ENCODE measurements around the gene LRRC19.

Gene LRRC19

DNA sequence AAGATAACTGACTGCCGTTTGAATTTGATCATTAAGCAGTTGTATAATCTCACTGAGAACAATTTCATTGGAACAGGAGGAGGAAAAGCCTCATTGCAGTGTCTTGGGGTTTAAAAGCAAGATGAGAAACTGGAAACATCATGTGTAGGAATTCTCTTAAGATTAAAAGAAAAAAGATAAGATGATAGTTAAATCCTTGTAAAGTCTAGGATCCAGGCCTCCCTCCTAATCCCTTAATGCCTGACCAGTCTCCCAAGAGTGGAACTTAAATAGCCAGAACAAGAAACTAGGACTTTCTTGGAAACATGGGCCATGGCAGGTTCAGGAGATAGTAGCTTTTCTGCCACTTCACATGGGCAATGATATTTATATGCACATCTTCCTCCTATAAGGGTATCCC lies 37.0 kb upstream of the LRRC19 start:
- TF ChIP-seq, protein P1, sequence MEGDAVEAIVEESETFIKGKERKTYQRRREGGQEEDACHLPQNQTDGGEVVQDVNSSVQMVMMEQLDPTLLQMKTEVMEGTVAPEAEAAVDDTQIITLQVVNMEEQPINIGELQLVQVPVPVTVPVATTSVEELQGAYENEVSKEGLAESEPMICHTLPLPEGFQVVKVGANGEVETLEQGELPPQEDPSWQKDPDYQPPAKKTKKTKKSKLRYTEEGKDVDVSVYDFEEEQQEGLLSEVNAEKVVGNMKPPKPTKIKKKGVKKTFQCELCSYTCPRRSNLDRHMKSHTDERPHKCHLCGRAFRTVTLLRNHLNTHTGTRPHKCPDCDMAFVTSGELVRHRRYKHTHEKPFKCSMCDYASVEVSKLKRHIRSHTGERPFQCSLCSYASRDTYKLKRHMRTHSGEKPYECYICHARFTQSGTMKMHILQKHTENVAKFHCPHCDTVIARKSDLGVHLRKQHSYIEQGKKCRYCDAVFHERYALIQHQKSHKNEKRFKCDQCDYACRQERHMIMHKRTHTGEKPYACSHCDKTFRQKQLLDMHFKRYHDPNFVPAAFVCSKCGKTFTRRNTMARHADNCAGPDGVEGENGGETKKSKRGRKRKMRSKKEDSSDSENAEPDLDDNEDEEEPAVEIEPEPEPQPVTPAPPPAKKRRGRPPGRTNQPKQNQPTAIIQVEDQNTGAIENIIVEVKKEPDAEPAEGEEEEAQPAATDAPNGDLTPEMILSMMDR (IDR thresholded peaks at IDR 0.05; ENCODE audit: low read depth, low read length, missing control alignments): no peak
- H3K4me3 ChIP-seq (ENCODE audit: low read depth, low read length): no peak overlapping the region
- no peak for DNase-seq (ENCODE audit: low read depth)

DNA sequence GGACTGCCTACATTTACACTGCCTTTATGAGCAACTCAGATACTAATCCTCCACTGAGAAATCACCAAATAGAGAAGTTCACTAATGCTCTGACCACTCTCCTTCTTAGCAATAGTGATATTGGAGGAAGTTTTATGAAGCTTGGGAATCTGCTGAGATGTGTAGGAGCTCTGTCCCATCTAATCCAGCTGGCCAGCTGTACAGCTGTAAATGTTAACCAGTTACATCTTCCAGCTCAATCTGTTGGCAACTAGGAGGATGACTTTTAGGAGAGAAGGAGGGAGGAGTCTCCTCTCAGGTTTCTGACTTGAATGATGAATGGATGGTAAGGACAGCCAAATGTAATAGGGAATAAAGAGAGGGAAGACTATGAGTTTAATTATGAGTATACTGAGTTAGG lies 36.3 kb upstream of the LRRC19 start:
- H3K4me3 ChIP-seq (ENCODE audit: low read depth, low read length): no peak overlapping the region
- DNase-seq (ENCODE audit: low read depth): no peak
- TF ChIP-seq, protein P1 (IDR thresholded peaks at IDR 0.05; ENCODE audit: low read depth, low read length, missing control alignments): no peak

DNA sequence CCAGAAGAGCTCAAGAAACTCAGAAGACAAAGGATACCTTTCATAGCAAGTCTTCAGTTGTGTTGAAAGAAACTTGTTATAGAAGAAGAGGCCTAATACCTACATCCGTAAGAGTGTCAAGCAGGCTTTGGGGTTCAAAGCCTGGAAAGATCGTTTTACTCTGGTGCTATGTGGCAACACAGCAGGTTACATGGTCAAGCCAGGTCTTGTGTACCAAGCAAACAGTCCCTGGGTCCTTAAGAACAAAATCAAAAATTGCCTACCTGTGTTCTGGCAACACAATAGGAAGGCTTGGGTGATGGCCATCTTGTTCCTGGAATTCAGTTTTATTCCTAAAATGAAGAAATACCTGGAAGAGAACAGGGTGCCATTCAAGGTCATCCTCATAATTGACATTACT lies 32.0 kb upstream of the LRRC19 start:
- DNase-seq (ENCODE audit: low read depth): no peak
- no peak overlapping the region for H3K4me3 ChIP-seq (ENCODE audit: low read depth, low read length)
- TF ChIP-seq, protein P1 (IDR thresholded peaks at IDR 0.05; ENCODE audit: low read depth, low read length, missing control alignments): no peak

DNA sequence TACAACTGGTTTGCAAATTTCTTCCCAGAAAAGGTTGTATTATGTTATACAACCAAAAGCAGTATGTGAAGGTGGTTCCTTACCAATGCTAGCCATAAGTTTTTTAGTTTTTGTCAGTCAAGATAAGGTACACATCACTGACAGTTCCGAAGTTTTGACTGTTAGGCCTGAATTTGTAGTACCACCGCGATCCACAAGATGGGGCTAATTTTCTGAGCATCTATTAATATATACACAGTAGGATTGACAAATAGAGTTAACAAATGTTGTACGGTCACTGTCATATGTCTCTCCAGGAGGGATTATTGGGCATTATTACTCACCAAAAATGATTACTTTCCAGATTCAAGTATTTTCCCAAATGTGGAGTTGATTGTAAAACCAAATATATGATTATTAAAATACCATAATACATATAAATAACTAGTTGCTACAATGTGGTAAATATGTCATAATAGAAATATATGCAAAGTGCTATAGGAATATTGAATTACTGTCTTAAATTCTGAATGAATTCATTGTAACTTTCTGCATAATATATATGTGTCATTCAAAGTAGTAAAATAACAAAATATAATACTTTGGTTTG lies 28.4 kb upstream of the LRRC19 start:
- no peak overlapping the region for H3K4me3 ChIP-seq (ENCODE audit: low read depth, low read length)
- TF ChIP-seq, protein P1 (IDR thresholded peaks at IDR 0.05; ENCODE audit: low read depth, low read length, missing control alignments): peak; percentile 63
- peak; percentile 7 for DNase-seq (ENCODE audit: low read depth)

DNA sequence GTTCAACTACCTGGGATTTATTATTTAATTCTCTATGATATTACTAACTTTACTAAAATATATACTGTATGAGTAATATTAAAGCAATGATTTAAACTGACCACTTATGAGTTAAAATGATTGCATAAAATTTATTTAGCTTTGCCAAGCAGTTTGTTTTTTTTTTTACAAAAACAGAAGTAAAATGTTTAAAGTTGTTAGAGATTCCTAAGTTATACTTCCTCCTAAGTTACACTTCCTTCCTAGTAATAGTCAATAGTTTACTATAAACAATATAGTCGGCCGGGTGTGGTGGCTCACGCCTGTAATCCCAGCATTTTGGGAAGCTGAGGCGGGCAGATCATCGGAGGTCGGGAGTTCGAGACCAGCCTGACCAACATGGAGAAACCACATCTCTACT lies 23.7 kb upstream of the LRRC19 start:
- DNase-seq (ENCODE audit: low read depth): no peak
- no peak overlapping the region for H3K4me3 ChIP-seq (ENCODE audit: low read depth, low read length)
- TF ChIP-seq, protein P1 (IDR thresholded peaks at IDR 0.05; ENCODE audit: low read depth, low read length, missing control alignments): no peak

DNA sequence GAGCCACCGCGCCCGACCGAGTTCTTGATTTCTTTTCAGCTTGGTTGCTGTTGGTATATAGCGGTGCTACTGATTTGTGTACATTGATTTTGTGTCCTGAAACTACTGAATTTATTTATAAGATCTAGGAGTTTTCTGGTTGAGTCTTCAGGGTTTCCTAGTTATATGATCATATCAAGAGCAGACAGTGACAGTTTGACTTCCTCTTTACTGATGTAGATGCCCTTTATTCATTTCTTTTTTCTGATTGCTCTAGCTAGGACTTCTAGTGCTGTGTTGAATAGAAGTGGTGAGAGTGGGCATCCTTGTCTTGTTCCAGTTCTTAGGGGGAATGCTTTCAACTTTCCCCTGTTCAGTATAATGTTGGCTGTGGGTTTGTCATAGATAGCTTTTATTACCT lies 17.4 kb upstream of the LRRC19 start:
- no peak overlapping the region for H3K4me3 ChIP-seq (ENCODE audit: low read depth, low read length)
- TF ChIP-seq, protein P1 (IDR thresholded peaks at IDR 0.05; ENCODE audit: low read depth, low read length, missing control alignments): no peak
- DNase-seq (ENCODE audit: low read depth): no peak

DNA sequence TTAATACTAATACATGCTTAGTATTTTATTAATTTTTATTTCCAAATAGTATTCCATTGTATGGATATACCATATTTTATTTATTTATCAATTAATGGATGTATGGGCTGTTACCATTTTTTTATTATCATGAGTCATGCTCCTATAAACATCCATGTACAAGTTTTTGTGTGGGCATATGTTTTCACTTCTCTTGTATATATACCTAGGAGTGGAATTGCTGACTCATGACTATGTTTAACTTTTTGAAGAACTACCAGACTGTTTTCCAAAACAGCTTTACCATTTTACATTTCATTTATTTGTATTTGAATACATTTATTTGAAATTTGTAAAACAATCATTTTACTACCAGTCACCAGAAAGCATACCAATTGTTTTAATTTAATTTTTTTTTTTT lies 14.1 kb upstream of the LRRC19 start:
- H3K4me3 ChIP-seq (ENCODE audit: low read depth, low read length): no peak overlapping the region
- TF ChIP-seq, protein P1 (IDR thresholded peaks at IDR 0.05; ENCODE audit: low read depth, low read length, missing control alignments): no peak
- DNase-seq (ENCODE audit: low read depth): no peak

Measured in GM12864 (cell line).